Neural progenitor cell (in vitro differentiated cells): ENCODE measurements around the gene CD300C. TPM values are rescaled to one million over a fixed set of nuclear protein-coding genes. Genes with fewer than 3 reads are reported as not detected.

Experiments used
- DNase-seq: peaks from one replicate; pipeline ENCODE4 v3.0.0-alpha.2; 2016; ENCODE audit warnings: low spot score
- H2AFZ ChIP-seq: fragments of 200-600 bp; sonication (generic); replicated peaks from 2 replicates; pipeline ENCODE4 v1.6.1; 2016; ENCODE audit warnings: antibody characterized with exemption
- H3F3A ChIP-seq: fragments of 200-600 bp; sonication (generic); 2 replicates; pipeline ENCODE4 v1.6.1; 2016; ENCODE audit warnings: antibody characterized with exemption, low read depth
- H3K27ac ChIP-seq: fragments of 200-600 bp; sonication (generic); 2 replicates; pipeline ENCODE4 v1.5.1; 2016; ENCODE audit warnings: mild to moderate bottlenecking
- H3K27me3 ChIP-seq: fragments of 200-600 bp; sonication (generic); 2 replicates; pipeline ENCODE4 v1.6.1; 2016; ENCODE audit warnings: mild to moderate bottlenecking, moderate library complexity
- H3K36me3 ChIP-seq: fragments of 200-600 bp; sonication (generic); 2 replicates; pipeline ENCODE4 v1.5.1; 2016
- H3K4me1 ChIP-seq: fragments of 200-600 bp; sonication (generic); 2 replicates; pipeline ENCODE4 v1.6.1; 2016; ENCODE audit warnings: mixed run types
- H3K4me2 ChIP-seq: fragments of 200-600 bp; sonication (generic); 2 replicates; pipeline ENCODE4 v1.6.1; 2016
- H3K4me3 ChIP-seq: fragments of 200-600 bp; sonication (generic); 2 replicates; pipeline ENCODE4 v1.5.1; 2016
- H3K79me2 ChIP-seq: fragments of 200-600 bp; sonication (generic); 2 replicates; pipeline ENCODE4 v1.6.1; 2016; ENCODE audit warnings: low read depth
- H3K9ac ChIP-seq: fragments of 200-600 bp; sonication (generic); 2 replicates; pipeline ENCODE4 v1.6.1; 2016
- H3K9me3 ChIP-seq: fragments of 200-600 bp; sonication (generic); 2 replicates; pipeline ENCODE4 v1.5.1; 2016; ENCODE audit warnings: low read depth
- H4K20me1 ChIP-seq: fragments of 200-600 bp; sonication (generic); 2 replicates; pipeline ENCODE4 v1.6.1; 2016; ENCODE audit warnings: low read depth
- H3K27ac Mint-ChIP-seq: 3 replicates; pipeline ENCODE4 v1.8.0; 2021; ENCODE audit warnings: mixed read lengths
- H3K27me3 Mint-ChIP-seq: 2 replicates; pipeline ENCODE4 v1.8.0; 2022; ENCODE audit warnings: low read depth, mild to moderate bottlenecking, inconsistent platforms, moderate library complexity, mixed read lengths; ENCODE audit not compliant: insufficient read depth
- H3K36me3 Mint-ChIP-seq: 3 replicates; pipeline ENCODE4 v1.8.0; 2021; ENCODE audit warnings: mixed read lengths
- H3K4me1 Mint-ChIP-seq: 3 replicates; pipeline ENCODE4 v1.8.0; 2021; ENCODE audit warnings: mixed read lengths
- H3K4me3 Mint-ChIP-seq: 3 replicates; pipeline ENCODE4 v1.8.0; 2021; ENCODE audit warnings: mild to moderate bottlenecking, moderate library complexity, mixed read lengths
- H3K9me3 Mint-ChIP-seq: 3 replicates; pipeline ENCODE4 v1.8.0; 2020; ENCODE audit warnings: mixed read lengths
- EZH2 ChIP-seq: fragments of 200-600 bp; sonication (generic); IDR thresholded peaks from 2 replicates; pipeline ENCODE4 v1.6.1; 2017; ENCODE audit warnings: antibody characterized with exemption, mild to moderate bottlenecking, moderate library complexity
- EZH2phosphoT487 ChIP-seq: fragments of 200-600 bp; sonication (generic); IDR thresholded peaks from 2 replicates; pipeline ENCODE4 v1.6.1; 2017; ENCODE audit warnings: antibody characterized with exemption
- total RNA-seq: library from RNA; depleted of rRNA; stranded (reverse); fragments of >200 nt; gene quantifications from 2 replicates; pipeline ENCODE4 v1.2.3, GENCODE V29; 2015; ENCODE audit warnings: low replicate concordance
- TF ChIP-seq, protein P1 (sequence below): fragments of 200-600 bp; sonication (generic); IDR thresholded peaks from 2 replicates; pipeline ENCODE4 v1.5.1; 2017; ENCODE audit warnings: antibody characterized with exemption, mild to moderate bottlenecking

The CD300C gene
- total RNA-seq, 1 donor from 2014 or later: not detected

- H3K9me3 ChIP-seq: no peaks in the 10 kb centered on the region
- Mint-ChIP-seq H3K9me3 (no peaks in the 10 kb centered on the region), H3K27me3 (peaks cover 6% of the 10 kb centered on the region), H3K4me1 (peaks cover 11% of the 10 kb centered on the region), H3K36me3 (no peaks in the 10 kb centered on the region), H3K27ac (peak overlapping the region; percentile 29), H3K4me3 (no peak overlapping the region)
- H3K79me2 ChIP-seq: no peaks in the 10 kb centered on the region
- DNase-seq: no peak
- H3K27me3 ChIP-seq: no peaks in the 10 kb centered on the region
- TF ChIP-seq EZH2phosphoT487 (no peak), EZH2 (no peak)
- TF ChIP-seq, protein P1, sequence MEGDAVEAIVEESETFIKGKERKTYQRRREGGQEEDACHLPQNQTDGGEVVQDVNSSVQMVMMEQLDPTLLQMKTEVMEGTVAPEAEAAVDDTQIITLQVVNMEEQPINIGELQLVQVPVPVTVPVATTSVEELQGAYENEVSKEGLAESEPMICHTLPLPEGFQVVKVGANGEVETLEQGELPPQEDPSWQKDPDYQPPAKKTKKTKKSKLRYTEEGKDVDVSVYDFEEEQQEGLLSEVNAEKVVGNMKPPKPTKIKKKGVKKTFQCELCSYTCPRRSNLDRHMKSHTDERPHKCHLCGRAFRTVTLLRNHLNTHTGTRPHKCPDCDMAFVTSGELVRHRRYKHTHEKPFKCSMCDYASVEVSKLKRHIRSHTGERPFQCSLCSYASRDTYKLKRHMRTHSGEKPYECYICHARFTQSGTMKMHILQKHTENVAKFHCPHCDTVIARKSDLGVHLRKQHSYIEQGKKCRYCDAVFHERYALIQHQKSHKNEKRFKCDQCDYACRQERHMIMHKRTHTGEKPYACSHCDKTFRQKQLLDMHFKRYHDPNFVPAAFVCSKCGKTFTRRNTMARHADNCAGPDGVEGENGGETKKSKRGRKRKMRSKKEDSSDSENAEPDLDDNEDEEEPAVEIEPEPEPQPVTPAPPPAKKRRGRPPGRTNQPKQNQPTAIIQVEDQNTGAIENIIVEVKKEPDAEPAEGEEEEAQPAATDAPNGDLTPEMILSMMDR: no peak
- H3K4me3 ChIP-seq: no peak overlapping the region
- no peaks in the 10 kb centered on the region for H3K4me1 ChIP-seq
- no peaks in the 10 kb centered on the region for H3K36me3 ChIP-seq
- no peak overlapping the region for H3K27ac ChIP-seq
- H4K20me1 ChIP-seq: no peaks in the 10 kb centered on the region
- H3F3A ChIP-seq: no peaks in the 10 kb centered on the region
- no peak overlapping the region for H3K9ac ChIP-seq
- no peak overlapping the region for H2AFZ ChIP-seq
- no peak overlapping the region for H3K4me2 ChIP-seq
These were observed 698 bp downstream of the CD300C start for GRCh38 chr17:74544991-74545842.

- no peaks in the 10 kb centered on the region for H3K4me1 ChIP-seq
- no peaks in the 10 kb centered on the region for H3K79me2 ChIP-seq
- H3K9me3 ChIP-seq: no peaks in the 10 kb centered on the region
- H3K9ac ChIP-seq: no peak overlapping the region
- no peak overlapping the region for H3K27ac ChIP-seq
- H2AFZ ChIP-seq: no peak overlapping the region
- no peaks in the 10 kb centered on the region for H3F3A ChIP-seq
- H4K20me1 ChIP-seq: no peaks in the 10 kb centered on the region
- TF ChIP-seq EZH2phosphoT487: no peak
- Mint-ChIP-seq H3K27me3 (peaks cover 6% of the 10 kb centered on the region), H3K36me3 (no peaks in the 10 kb centered on the region), H3K27ac (peak overlapping the region; percentile 94), H3K4me3 (no peak overlapping the region), H3K9me3 (no peaks in the 10 kb centered on the region), H3K4me1 (peaks cover 11% of the 10 kb centered on the region)
- H3K4me3 ChIP-seq: no peak overlapping the region
- H3K4me2 ChIP-seq: no peak overlapping the region
- no peaks in the 10 kb centered on the region for H3K27me3 ChIP-seq
- H3K36me3 ChIP-seq: no peaks in the 10 kb centered on the region
- DNase-seq: no peak
These were observed 1.8 kb downstream of the CD300C start for GRCh38 chr17:74543891-74544760.

GRCh38 chr17:74543406-74543805 lies 2.5 kb downstream of the CD300C start:
- Histone ChIP-seq H3K36me3 (no peaks in the 10 kb centered on the region), H3K4me3 (no peak overlapping the region), H2AFZ (no peak overlapping the region), H3K9me3 (no peaks in the 10 kb centered on the region), H3K27ac (no peak overlapping the region), H3K27me3 (peaks cover 2% of the 10 kb centered on the region), H3K9ac (no peak overlapping the region), H3F3A (no peaks in the 10 kb centered on the region), H4K20me1 (no peaks in the 10 kb centered on the region), H3K4me2 (no peak overlapping the region), H3K4me1 (no peaks in the 10 kb centered on the region), H3K79me2 (no peaks in the 10 kb centered on the region)
- TF ChIP-seq, protein P1: no peak
- TF ChIP-seq EZH2: no peak
- no peak for TF ChIP-seq EZH2phosphoT487
- DNase-seq: no peak
- H3K36me3 Mint-ChIP-seq: no peaks in the 10 kb centered on the region
- no peak overlapping the region for H3K4me3 Mint-ChIP-seq
- no peak overlapping the region for H3K27ac Mint-ChIP-seq
- H3K4me1 Mint-ChIP-seq: peaks cover 11% of the 10 kb centered on the region
- no peaks in the 10 kb centered on the region for H3K9me3 Mint-ChIP-seq
- peaks cover 8% of the 10 kb centered on the region for H3K27me3 Mint-ChIP-seq
